ENCODE results near the gene DISC1. TPM values are rescaled to one million over a fixed set of nuclear protein-coding genes. Genes with fewer than 3 reads are reported as not detected.

DISC1 gene
- total and polyA plus RNA-seq, 2 donors (not counting 3 experiments of a cell fraction or from before 2014, with no cell fraction given), result 3.3 to 14.7 TPM

- no peaks in the 10 kb centered on the region for H3K9me1 ChIP-seq (replicated peaks; ENCODE audit: control insufficient read depth, extremely low read depth, insufficient read depth, low read length)
- H3K79me2 ChIP-seq (ENCODE audit: control insufficient read depth, insufficient read depth, low read length), result no peaks in the 10 kb centered on the region
- dilution Hi-C loops (cut with MboI; ENCODE audit: extremely low pct_ligation_motif_present, low sequenced_read_pairs) (no loop called here), intact Hi-C loops (cut with micrococcal nuclease) (no loop called here)
- no peaks in the 10 kb centered on the region for H3K27me3 ChIP-seq (ENCODE audit: control insufficient read depth in 2 of 2, insufficient read depth in 2 of 2, low read length in 2 of 2)
- no peak overlapping the region for H2AFZ ChIP-seq (ENCODE audit: low read depth, low read length)
- no TSS peak for BruUV-seq (replicated peaks)
- no peaks in the 10 kb centered on the region for H4K20me1 ChIP-seq (replicated peaks; ENCODE audit: control insufficient read depth, extremely low read depth, insufficient read depth, low read length)
- H3K4me3 ChIP-seq (replicated peaks in 1 of 3; ENCODE audit: insufficient read depth in 1 of 3, low read depth in 1 of 3, low read length in 3 of 3), result no peak overlapping the region
- ChIA-PET CTCF (no interaction called here), POLR2A (no interaction called here)
- DNase-seq (ENCODE audit: low read depth, low spot score), result no peak
- H3K4me2 ChIP-seq (ENCODE audit: insufficient read depth, low read length), result no peak overlapping the region
- H3K36me3 ChIP-seq (ENCODE audit: control insufficient read depth in 2 of 2, extremely low read depth in 1 of 2, insufficient read depth in 2 of 2, low read length in 2 of 2), result no peaks in the 10 kb centered on the region
- H3K27ac ChIP-seq (ENCODE audit: insufficient read depth, low read depth, low read length), result no peak overlapping the region
- peaks cover 18% of the 10 kb centered on the region for H3K4me1 ChIP-seq (ENCODE audit: control insufficient read depth, extremely low read depth, insufficient read depth, low read length)
- no peak for FAIRE-seq
- H3K9ac ChIP-seq (replicated peaks; ENCODE audit: extremely low read depth, insufficient read depth, low read length), result no peak overlapping the region
- no peaks in the 10 kb centered on the region for H3K9me3 ChIP-seq (replicated peaks; ENCODE audit: control insufficient read depth, insufficient read depth, low read length)
- TF ChIP-seq FOS (IDR thresholded peaks at IDR 0.05; ENCODE audit: borderline replicate concordance, insufficient read depth, low read length), result no peak
These were observed 360.2 kb downstream of the DISC1 start for GRCh38 chr1:231986631-231987336.

DNA sequence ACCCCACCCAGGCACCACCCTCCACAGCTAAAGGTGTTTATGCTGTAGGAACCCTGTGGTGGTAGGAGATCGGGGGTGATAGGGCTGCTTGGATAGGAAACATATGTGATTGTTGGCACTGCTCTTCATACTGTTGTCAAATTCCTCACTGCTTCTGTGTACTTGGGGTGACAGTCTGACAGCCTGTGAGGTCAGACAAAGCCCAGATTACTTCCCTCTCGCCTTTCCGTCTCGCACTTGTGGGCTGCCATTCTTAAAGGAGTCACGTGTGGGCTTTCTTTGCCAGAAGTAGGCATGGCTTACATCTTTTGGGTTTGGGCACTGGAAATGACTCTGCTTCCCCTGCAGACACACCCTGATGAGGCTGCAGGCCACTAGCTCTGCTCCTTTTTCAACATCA lies 363.8 kb downstream of the DISC1 start:
- ChIA-PET POLR2A (interaction anchor here (0.8 to 1.4 kb wide), 2 partner anchors 19 to 23 kb away, joined by 3 to 5 read pairs; no protein-coding TSS in a partner anchor), CTCF (interaction anchor here (0.6 to 1.4 kb wide), 4 partner anchors 64 to 637 kb away, joined by 3 to 4 read pairs (median 3); no protein-coding TSS in a partner anchor)
- peaks cover 18% of the 10 kb centered on the region for H3K4me1 ChIP-seq (ENCODE audit: control insufficient read depth, extremely low read depth, insufficient read depth, low read length)
- no peaks in the 10 kb centered on the region for H3K27me3 ChIP-seq (ENCODE audit: control insufficient read depth in 2 of 2, insufficient read depth in 2 of 2, low read length in 2 of 2)
- H3K9me1 ChIP-seq (replicated peaks; ENCODE audit: control insufficient read depth, extremely low read depth, insufficient read depth, low read length), result no peaks in the 10 kb centered on the region
- intact Hi-C loops (cut with micrococcal nuclease) (loop anchor here (1.0 to 5.0 kb wide), 5 partner anchors 19 to 163 kb away; no protein-coding TSS in a partner anchor), dilution Hi-C loops (cut with MboI; ENCODE audit: extremely low pct_ligation_motif_present, low sequenced_read_pairs) (no loop called here)
- TF ChIP-seq POLR2AphosphoS5 (IDR thresholded peaks at IDR 0.05; ENCODE audit: insufficient read depth, low read depth, low read length) (peak; percentile 93), JUN (IDR thresholded peaks at IDR 0.05; ENCODE audit: borderline replicate concordance, insufficient read depth, insufficient read length, low read depth) (peak; percentile 46), POLR2A (IDR thresholded peaks at IDR 0.05; ENCODE audit: low read depth, low read length) (peak; percentile 65), GATA2 (IDR thresholded peaks at IDR 0.05; ENCODE audit: insufficient read depth, insufficient read length, low read depth, low read length) (peak; percentile 97), FOS (IDR thresholded peaks at IDR 0.05; ENCODE audit: borderline replicate concordance, insufficient read depth, low read length) (peak; percentile 87), MAX (IDR thresholded peaks at IDR 0.05; ENCODE audit: insufficient read depth, insufficient read length) (peak; percentile 92), MYC (IDR thresholded peaks at IDR 0.05; ENCODE audit: low read depth, low read length) (no peak)
- TF ChIP-seq, protein P1, sequence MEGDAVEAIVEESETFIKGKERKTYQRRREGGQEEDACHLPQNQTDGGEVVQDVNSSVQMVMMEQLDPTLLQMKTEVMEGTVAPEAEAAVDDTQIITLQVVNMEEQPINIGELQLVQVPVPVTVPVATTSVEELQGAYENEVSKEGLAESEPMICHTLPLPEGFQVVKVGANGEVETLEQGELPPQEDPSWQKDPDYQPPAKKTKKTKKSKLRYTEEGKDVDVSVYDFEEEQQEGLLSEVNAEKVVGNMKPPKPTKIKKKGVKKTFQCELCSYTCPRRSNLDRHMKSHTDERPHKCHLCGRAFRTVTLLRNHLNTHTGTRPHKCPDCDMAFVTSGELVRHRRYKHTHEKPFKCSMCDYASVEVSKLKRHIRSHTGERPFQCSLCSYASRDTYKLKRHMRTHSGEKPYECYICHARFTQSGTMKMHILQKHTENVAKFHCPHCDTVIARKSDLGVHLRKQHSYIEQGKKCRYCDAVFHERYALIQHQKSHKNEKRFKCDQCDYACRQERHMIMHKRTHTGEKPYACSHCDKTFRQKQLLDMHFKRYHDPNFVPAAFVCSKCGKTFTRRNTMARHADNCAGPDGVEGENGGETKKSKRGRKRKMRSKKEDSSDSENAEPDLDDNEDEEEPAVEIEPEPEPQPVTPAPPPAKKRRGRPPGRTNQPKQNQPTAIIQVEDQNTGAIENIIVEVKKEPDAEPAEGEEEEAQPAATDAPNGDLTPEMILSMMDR (IDR thresholded peaks at IDR 0.05; ENCODE audit: extremely low read depth in 1 of 2, insufficient read depth in 1 of 2, low read depth in 1 of 2, low read length in 2 of 2), result no peak
- no peak overlapping the region for H3K4me3 ChIP-seq (replicated peaks in 1 of 3; ENCODE audit: insufficient read depth in 1 of 3, low read depth in 1 of 3, low read length in 3 of 3)
- DNase-seq (ENCODE audit: low read depth, low spot score) (peak; percentile 93), FAIRE-seq (peak; percentile 92)
- no peak overlapping the region for H3K9ac ChIP-seq (replicated peaks; ENCODE audit: extremely low read depth, insufficient read depth, low read length)
- BruUV-seq (replicated peaks), result no TSS peak
- H3K4me2 ChIP-seq (ENCODE audit: insufficient read depth, low read length), result peak overlapping the region; percentile 9
- no peaks in the 10 kb centered on the region for H3K9me3 ChIP-seq (replicated peaks; ENCODE audit: control insufficient read depth, insufficient read depth, low read length)
- no peaks in the 10 kb centered on the region for H4K20me1 ChIP-seq (replicated peaks; ENCODE audit: control insufficient read depth, extremely low read depth, insufficient read depth, low read length)
- H3K79me2 ChIP-seq (ENCODE audit: control insufficient read depth, insufficient read depth, low read length), result no peaks in the 10 kb centered on the region
- H3K27ac ChIP-seq (ENCODE audit: insufficient read depth, low read depth, low read length), result peak overlapping the region; percentile 23
- no peaks in the 10 kb centered on the region for H3K36me3 ChIP-seq (ENCODE audit: control insufficient read depth in 2 of 2, extremely low read depth in 1 of 2, insufficient read depth in 2 of 2, low read length in 2 of 2)
- H2AFZ ChIP-seq (ENCODE audit: low read depth, low read length), result peak overlapping the region; percentile 2
